HepG2 (cell line): ENCODE measurements around the gene CRY1. TPM values are rescaled to one million over a fixed set of nuclear protein-coding genes. Genes with fewer than 3 reads are reported as not detected.

Source experiments
- ATF7-NPFF ChIP-seq: sonication (generic); formaldehyde crosslinking; IDR thresholded peaks from 2 replicates; pipeline ENCODE4 v1.8.1; 2023; ENCODE audit warnings: mild to moderate bottlenecking, low read depth, missing genetic modification reagents, moderate library complexity
- FOXP1 ChIP-seq, 2 experiments: fragments of 450-650 bp in 1 of 2; IDR thresholded peaks; 2 replicates each; pipeline ENCODE4 v1.6.1; 2017 to 2018; ENCODE audit warnings: antibody characterized with exemption in 1 of 2
- GMEB1 ChIP-seq: sonication (generic); formaldehyde crosslinking; IDR thresholded peaks from 2 replicates; pipeline ENCODE4 v1.5.1; 2020; ENCODE audit warnings: missing genetic modification reagents, mild to moderate bottlenecking, borderline replicate concordance
- HOMEZ ChIP-seq: IDR thresholded peaks from 2 replicates; pipeline ENCODE4 v1.6.1; 2016; ENCODE audit warnings: low read depth
- KMT2B ChIP-seq: IDR thresholded peaks from 2 replicates; pipeline ENCODE4 v1.6.1; 2016; ENCODE audit warnings: missing genetic modification reagents, missing compliant biosample characterization
- MLLT10 ChIP-seq: sonication (generic); formaldehyde crosslinking; IDR thresholded peaks from 2 replicates; pipeline ENCODE4 v1.4.0; 2020; ENCODE audit warnings: missing genetic modification reagents
- MTA1 ChIP-seq: sonication (generic); formaldehyde crosslinking; IDR thresholded peaks from 2 replicates; pipeline ENCODE4 v1.4.0; 2020; ENCODE audit warnings: missing genetic modification reagents, mild to moderate bottlenecking, borderline replicate concordance
- MXD1 ChIP-seq: sonication (generic); formaldehyde crosslinking; IDR thresholded peaks from 2 replicates; pipeline ENCODE4 v1.4.0; 2020; ENCODE audit warnings: mild to moderate bottlenecking, missing genetic modification reagents
- MXI1 ChIP-seq: IDR thresholded peaks from 3 replicates; pipeline ENCODE4 v1.6.1; 2012; ENCODE audit warnings: low read depth, low read length, inconsistent platforms, borderline replicate concordance
- NCOA2 ChIP-seq: sonication (generic); formaldehyde crosslinking; IDR thresholded peaks from 2 replicates; pipeline ENCODE4 v1.8.0; 2022; ENCODE audit warnings: inconsistent platforms
- NCOA5 ChIP-seq: sonication (generic); formaldehyde crosslinking; IDR thresholded peaks from 2 replicates; pipeline ENCODE4 v1.4.0; 2020; ENCODE audit warnings: missing genetic modification reagents
- NFATC3 ChIP-seq: sonication (generic); formaldehyde crosslinking; IDR thresholded peaks from 2 replicates; pipeline ENCODE4 v1.5.1; 2020; ENCODE audit warnings: mild to moderate bottlenecking, missing genetic modification reagents
- SIX1 ChIP-seq: sonication (generic); formaldehyde crosslinking; IDR thresholded peaks from 2 replicates; pipeline ENCODE4 v1.4.0; 2020; ENCODE audit warnings: missing genetic modification reagents, borderline replicate concordance
- SRSF4 ChIP-seq: fragments of 200-400 bp; formaldehyde crosslinking; IDR thresholded peaks from one replicate; pipeline ENCODE4 v1.6.1; 2018; ENCODE audit warnings: mild to moderate bottlenecking, low read depth, low read length, moderate library complexity; ENCODE audit not compliant: poor library complexity, severe bottlenecking
- TSC22D2 ChIP-seq: sonication (generic); formaldehyde crosslinking; IDR thresholded peaks from 2 replicates; pipeline ENCODE4 v1.5.1; 2020; ENCODE audit warnings: missing genetic modification reagents, mild to moderate bottlenecking, borderline replicate concordance
- USF2 ChIP-seq, 2 experiments: sonication (generic) in 1 of 2; formaldehyde crosslinking in 1 of 2; IDR thresholded peaks; 2 replicates each; pipeline versions ENCODE4 v1.5.1 to v1.6.1; 2011 to 2020; ENCODE audit warnings: borderline replicate concordance in 1 of 2, low read depth in 1 of 2, low read length in 1 of 2, mild to moderate bottlenecking in 1 of 2, missing genetic modification reagents in 1 of 2, moderate library complexity in 1 of 2
- ZBTB34 ChIP-seq: sonication (generic); formaldehyde crosslinking; IDR thresholded peaks from 2 replicates; pipeline ENCODE4 v1.8.0; 2022; ENCODE audit warnings: mild to moderate bottlenecking, missing genetic modification reagents
- ZFX ChIP-seq: sonication (generic); formaldehyde crosslinking; IDR thresholded peaks from 2 replicates; pipeline ENCODE4 v1.4.0; 2020; ENCODE audit warnings: mild to moderate bottlenecking, low read depth, missing genetic modification reagents, moderate library complexity
- ZNF12 ChIP-seq: sonication (generic); formaldehyde crosslinking; IDR thresholded peaks from 2 replicates; pipeline ENCODE4 v1.5.0; 2020; ENCODE audit warnings: missing genetic modification reagents
- ZNF577 ChIP-seq: sonication (generic); formaldehyde crosslinking; IDR thresholded peaks from 2 replicates; pipeline ENCODE4 v1.4.0; 2020; ENCODE audit warnings: mild to moderate bottlenecking, low read depth, missing genetic modification reagents, borderline replicate concordance
- ZNF619 ChIP-seq: sonication (generic); formaldehyde crosslinking; IDR thresholded peaks from 2 replicates; pipeline ENCODE4 v1.4.0; 2020; ENCODE audit warnings: mild to moderate bottlenecking, missing genetic modification reagents
- ZNF816 ChIP-seq: sonication (generic); formaldehyde crosslinking; IDR thresholded peaks from 2 replicates; pipeline ENCODE4 v1.8.0; 2022; ENCODE audit warnings: missing genetic modification reagents, mild to moderate bottlenecking, borderline replicate concordance
- polyA plus RNA-seq, 8 experiments: library from polyadenylated mRNA; depleted of rRNA in 3 of 8; stranded (reverse) in 7 of 8; unstranded in 1 of 8; fragments of >200 nt; fragmentation: Illumina TruSeq in 4 of 8; extraction: Trizol in 4 of 8; gene quantifications; 2 replicates each; pipeline versions ENCODE4 v1.2.1 to v1.2.3, GENCODE V29; 2011 to 2016; ENCODE audit warnings: low read depth in 4 of 8, missing spikeins in 1 of 8, mixed read lengths in 1 of 8; ENCODE audit not compliant: insufficient read depth in 1 of 8
- total RNA-seq, 5 experiments: library from RNA; depleted of rRNA; stranded (reverse); fragments of >200 nt; fragmentation: Illumina TruSeq; extraction: Trizol; gene quantifications; 2 replicates each; pipeline ENCODE4 v1.2.3, GENCODE V29; 2016; ENCODE audit warnings: low read depth in 1 of 5

Gene CRY1
- total and polyA plus RNA-seq, 2 of the 13 experiments (the other 11 are each of a cell fraction or from before 2014, with no cell fraction given), result 11.4 to 13.9 TPM

GRCh38 chr12:106955377-106956047 is 137.8 kb downstream of the CRY1 start, which contains the start of gene TMEM263 (continued):
- TF ChIP-seq GMEB1 (peak; percentile 85), ZBTB34 (CRISPR knock-in tag) (no peak), ZFX (CRISPR knock-in tag) (peak; percentile 86), NCOA2 (CRISPR knock-in tag) (no peak), TSC22D2 (CRISPR knock-in tag) (no peak), MXD1 (CRISPR knock-in tag) (no peak), ZNF12 (CRISPR knock-in tag) (no peak), USF2 (IDR thresholded peaks at IDR 0.05; ENCODE audit: low read depth, low read length) (no peak), USF2 (CRISPR knock-in tag; IDR thresholded peaks at IDR 0.05; ENCODE audit: borderline replicate concordance) (no peak), NFATC3 (CRISPR knock-in tag) (no peak), NCOA5 (no peak), ATF7-NPFF (CRISPR knock-in tag) (peak; percentile 48), FOXP1 (IDR thresholded peaks at IDR 0.05) (no peak), FOXP1 (CRISPR knock-in tag; IDR thresholded peaks at IDR 0.05) (no peak), KMT2B (peak; percentile 84), ZNF619 (CRISPR knock-in tag) (no peak; the same call in 1 of the 2 replicates), ZNF577 (CRISPR knock-in tag) (no peak), MTA1 (no peak), SRSF4 (no peak), MLLT10 (CRISPR knock-in tag) (no peak), SIX1 (CRISPR knock-in tag) (no peak), HOMEZ (CRISPR knock-in tag) (no peak), ZNF816 (CRISPR knock-in tag) (0 out of 2 replicates have a peak, but pooled peaks have one; percentile 67), MXI1 (peak; percentile 13; the same call in 1 of the 3 replicates)
